Kidney capillary endothelial cell (primary cell): Measurements from ENCODE around the gene TAPBP.
"Not testable (repeated sequence)": the region's sequence is repeated elsewhere in the genome, so short reads cannot be mapped to it uniquely, and the experiment has no call there.

Experiments
- DNase-seq: peaks from one replicate; pipeline ENCODE4 v3.0.0-alpha.2; 2018; ENCODE audit warnings: low spot score

The TAPBP gene

GRCh38 chr6:33296797-33297405 is 17.0 kb downstream of the TAPBP start:
- no peak for DNase-seq

GRCh38 chr6:33295621-33296369 is 18.1 kb downstream of the TAPBP start:
- no peak for DNase-seq

GRCh38 chr6:33294086-33294823 is 19.6 kb downstream of the TAPBP start:
- DNase-seq = no peak

GRCh38 chr6:33292996-33293682 is 20.7 kb downstream of the TAPBP start:
- no peak for DNase-seq

- DNase-seq = no peak
Observed at GRCh38 chr6:33290459-33290858, 23.4 kb downstream of the TAPBP start.

GRCh38 chr6:33289784-33290315 is 24.0 kb downstream of the TAPBP start:
- DNase-seq = no peak

- peak; percentile 90 for DNase-seq
Observed at GRCh38 chr6:33288921-33289783, 24.7 kb downstream of the TAPBP start, which contains the start of the genes PFDN6 and WDR46. PFDN6 (plus strand) TSS chr6:33289601; CDS start chr6:33289857, 256 bp downstream. WDR46 (minus strand) TSS chr6:33289239; CDS start chr6:33289170, 69 bp downstream.

- no peak for DNase-seq
Observed at GRCh38 chr6:33288141-33288920, 25.5 kb downstream of the TAPBP start.

GRCh38 chr6:33286946-33287914 is 26.6 kb downstream of the TAPBP start:
- DNase-seq = no peak

- not testable (repeated sequence) for DNase-seq
Observed at GRCh38 chr6:33285214-33285613, 28.7 kb downstream of the TAPBP start.

GRCh38 chr6:33280539-33280938 is 33.3 kb downstream of the TAPBP start:
- no peak for DNase-seq

GRCh38 chr6:33279971-33280511 is 33.8 kb downstream of the TAPBP start:
- peak; percentile 68 for DNase-seq

GRCh38 chr6:33279257-33279695 is 34.6 kb downstream of the TAPBP start:
- DNase-seq = no peak

- no peak for DNase-seq
Observed at GRCh38 chr6:33278810-33279209, 35.1 kb downstream of the TAPBP start.

- DNase-seq = no peak
Observed at GRCh38 chr6:33278392-33278741, 35.5 kb downstream of the TAPBP start.

GRCh38 chr6:33277663-33278391 is 36.1 kb downstream of the TAPBP start:
- no peak for DNase-seq

GRCh38 chr6:33276864-33277662 is 36.8 kb downstream of the TAPBP start, which contains the start of gene B3GALT4:
B3GALT4 (plus strand) TSS chr6:33277123; CDS start chr6:33277420, 297 bp downstream.
- peak; percentile 47 for DNase-seq
